Nephron progenitor cell (in vitro differentiated cells): ENCODE measurements around the gene PAIP1.

Source experiments
- DNase-seq: peaks from one replicate; pipeline ENCODE4 v3.0.0; 2021
- H3K27ac Mint-ChIP-seq: 2 replicates; pipeline ENCODE4 v1.8.0; 2021; ENCODE audit warnings: mild to moderate bottlenecking, moderate library complexity, mixed read lengths
- H3K27me3 Mint-ChIP-seq: 2 replicates; pipeline ENCODE4 v1.8.0; 2021; ENCODE audit warnings: mild to moderate bottlenecking, low read depth, mixed read lengths; ENCODE audit not compliant: poor library complexity
- H3K36me3 Mint-ChIP-seq: 2 replicates; pipeline ENCODE4 v1.8.0; 2021; ENCODE audit warnings: low read depth, mixed read lengths
- H3K4me1 Mint-ChIP-seq: 2 replicates; pipeline ENCODE4 v1.8.0; 2021; ENCODE audit warnings: mixed read lengths
- H3K4me3 Mint-ChIP-seq: 2 replicates; pipeline ENCODE4 v1.8.0; 2021; ENCODE audit warnings: mild to moderate bottlenecking, moderate library complexity, mixed read lengths
- H3K9me3 Mint-ChIP-seq: 2 replicates; pipeline ENCODE4 v1.8.0; 2021; ENCODE audit warnings: mild to moderate bottlenecking, moderate library complexity, mixed read lengths
- CTCF ChIP-seq: fragments of 200-600 bp; sonication (generic); IDR thresholded peaks from 2 replicates; pipeline ENCODE4 v1.5.0; 2021; ENCODE audit warnings: antibody characterized with exemption

PAIP1 gene

DNA sequence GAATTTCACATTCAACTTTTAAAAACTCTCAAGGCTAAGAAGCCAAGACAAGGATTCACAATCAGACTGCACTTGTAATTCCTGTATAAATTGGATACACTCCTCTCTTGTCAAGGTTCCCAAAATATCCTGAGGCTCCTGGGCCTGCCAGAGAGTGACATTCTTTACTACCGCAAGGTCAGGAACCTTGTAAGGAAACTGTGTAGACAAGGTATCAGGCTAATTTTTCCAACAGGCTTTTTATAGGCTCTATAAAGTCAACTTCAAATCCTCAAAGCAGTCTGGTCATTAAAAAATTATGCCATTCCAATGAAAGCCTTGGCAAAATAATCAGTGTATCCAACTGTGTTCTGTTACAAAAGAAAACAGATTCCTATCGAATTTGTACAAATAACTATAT lies 15.5 kb upstream of the PAIP1 start:
- no peak for DNase-seq
- Mint-ChIP-seq H3K36me3 (peaks cover 27% of the 10 kb centered on the region), H3K4me3 (no peak overlapping the region), H3K9me3 (peaks cover 13% of the 10 kb centered on the region), H3K4me1 (no peaks in the 10 kb centered on the region), H3K27ac (no peak overlapping the region), H3K27me3 (no peaks in the 10 kb centered on the region)
- TF ChIP-seq CTCF: no peak

- no peaks in the 10 kb centered on the region for H3K4me1 Mint-ChIP-seq
- H3K9me3 Mint-ChIP-seq: peaks cover 3% of the 10 kb centered on the region
- H3K27me3 Mint-ChIP-seq: no peaks in the 10 kb centered on the region
- no peak for TF ChIP-seq CTCF
- no peak overlapping the region for H3K27ac Mint-ChIP-seq
- H3K4me3 Mint-ChIP-seq: no peak overlapping the region
- peaks cover 16% of the 10 kb centered on the region for H3K36me3 Mint-ChIP-seq
- no peak for DNase-seq
Observed at GRCh38 chr5:43571237-43571636, 14.4 kb upstream of the PAIP1 start.

DNA sequence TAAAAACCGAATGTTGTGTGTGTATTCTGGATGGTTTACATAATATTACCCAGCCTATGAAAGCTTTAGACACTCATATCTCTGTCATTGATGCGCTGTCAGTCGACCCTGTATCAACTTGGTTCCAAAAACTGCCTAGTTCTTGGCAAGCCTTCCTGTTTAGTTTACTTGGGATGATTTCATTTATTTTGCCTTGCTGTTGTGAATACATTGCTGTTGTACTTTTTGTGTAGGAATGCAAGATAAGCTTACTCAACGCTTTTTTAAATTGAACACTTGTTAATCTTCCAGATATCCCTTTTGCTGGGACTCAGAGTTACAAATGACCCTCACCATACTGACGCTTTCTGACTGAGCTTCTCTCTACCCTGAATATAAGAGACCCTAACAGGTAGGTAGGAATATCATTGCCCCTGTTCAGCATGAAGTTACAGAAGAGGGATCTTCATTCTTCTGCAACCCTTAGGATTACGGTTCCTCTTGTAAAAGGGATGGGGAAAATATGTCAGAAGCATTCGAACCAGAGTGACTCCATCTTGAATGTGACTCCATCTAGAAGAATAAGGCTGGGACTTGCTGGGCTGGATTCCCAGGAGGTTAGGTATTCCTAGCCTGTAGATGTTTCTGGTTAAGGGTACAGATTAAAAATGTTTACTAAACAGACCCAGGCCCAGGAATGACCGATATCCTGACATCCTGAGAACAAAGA lies 13.7 kb upstream of the PAIP1 start:
- peaks cover 9% of the 10 kb centered on the region for H3K36me3 Mint-ChIP-seq
- DNase-seq: no peak
- no peak overlapping the region for H3K4me3 Mint-ChIP-seq
- no peaks in the 10 kb centered on the region for H3K9me3 Mint-ChIP-seq
- H3K4me1 Mint-ChIP-seq: no peaks in the 10 kb centered on the region
- no peak for TF ChIP-seq CTCF
- H3K27ac Mint-ChIP-seq: no peak overlapping the region
- H3K27me3 Mint-ChIP-seq: no peaks in the 10 kb centered on the region

GRCh38 chr5:43569236-43569746 lies 12.4 kb upstream of the PAIP1 start:
- H3K4me1 Mint-ChIP-seq: no peaks in the 10 kb centered on the region

DNA sequence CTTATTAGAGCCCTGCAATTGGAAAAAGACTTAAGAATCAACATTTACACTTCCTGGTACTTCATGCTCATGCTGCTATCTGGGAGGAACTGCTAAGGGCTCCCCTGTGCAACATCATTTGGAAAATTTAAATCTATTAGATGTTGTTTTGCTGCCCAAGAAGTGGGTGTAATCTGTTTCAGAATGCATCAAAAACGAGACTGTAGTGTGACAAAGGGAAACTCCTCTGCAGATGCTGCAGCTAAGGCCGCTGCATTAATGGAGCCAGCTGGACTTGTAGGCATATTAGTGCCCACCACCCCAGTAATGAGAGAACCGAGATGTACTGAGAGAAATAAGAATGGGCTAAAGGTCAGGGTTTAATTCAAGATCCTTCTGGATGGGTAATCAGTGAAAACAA lies 11.1 kb upstream of the PAIP1 start:
- H3K27ac Mint-ChIP-seq: no peak overlapping the region
- no peaks in the 10 kb centered on the region for H3K9me3 Mint-ChIP-seq
- peaks cover 2% of the 10 kb centered on the region for H3K27me3 Mint-ChIP-seq
- no peak for DNase-seq
- H3K36me3 Mint-ChIP-seq: no peaks in the 10 kb centered on the region
- H3K4me1 Mint-ChIP-seq: no peaks in the 10 kb centered on the region
- H3K4me3 Mint-ChIP-seq: no peak overlapping the region
- TF ChIP-seq CTCF: no peak

More at GRCh38 chr5:43569236-43569746, 12.4 kb upstream of the PAIP1 start:
- DNase-seq: no peak
- H3K36me3 Mint-ChIP-seq: no peaks in the 10 kb centered on the region
- no peak overlapping the region for H3K27ac Mint-ChIP-seq
- H3K27me3 Mint-ChIP-seq: no peaks in the 10 kb centered on the region
- H3K4me3 Mint-ChIP-seq: no peak overlapping the region
- TF ChIP-seq CTCF: no peak
- H3K9me3 Mint-ChIP-seq: no peaks in the 10 kb centered on the region

- no peak for TF ChIP-seq CTCF
- Mint-ChIP-seq H3K4me3 (no peak overlapping the region), H3K4me1 (peaks cover 5% of the 10 kb centered on the region), H3K9me3 (no peaks in the 10 kb centered on the region), H3K27me3 (peaks cover 6% of the 10 kb centered on the region), H3K36me3 (no peaks in the 10 kb centered on the region), H3K27ac (no peak overlapping the region)
- DNase-seq: no peak
Observed at GRCh38 chr5:43565043-43565442, 8.2 kb upstream of the PAIP1 start.
